Measurements from ENCODE around the gene SAMD14. TPM values are rescaled to one million over a fixed set of nuclear protein-coding genes. Genes with fewer than 3 reads are reported as not detected.
A peak's percentile ranks its signal among the peaks of the same experiment; 100 is the strongest.

The SAMD14 gene
- total and polyA plus RNA-seq, 2 donors (not counting 1 experiment from before 2014, with no cell fraction given) = 0.13 to 0.89 TPM

- Mint-ChIP-seq H3K27me3 (no peaks in the 10 kb centered on the region), H3K4me1 (peaks cover 21% of the 10 kb centered on the region), H3K4me3 (no peak overlapping the region), H3K9me3 (ENCODE audit: insufficient read depth) (no peaks in the 10 kb centered on the region), H3K27ac (no peak overlapping the region)
- ATAC-seq (ENCODE audit: low read depth) = no peak
- no peaks in the 10 kb centered on the region for H3K9me3 ChIP-seq (ENCODE audit: control extremely low read depth in 1 of 3, control insufficient read depth in 2 of 3, insufficient read depth in 1 of 3, low read length in 2 of 3)
- H3K36me3 ChIP-seq (replicated peaks in 1 of 2; ENCODE audit: control extremely low read depth in 1 of 2, control insufficient read depth in 1 of 2, extremely low read depth in 1 of 2, insufficient read depth in 2 of 2, low read length in 1 of 2) = no peaks in the 10 kb centered on the region
- 100% methylated on average over 3 of the region's 5 CpGs for whole genome bisulfite sequencing (ENCODE audit: insufficient coverage)
- H3K27ac ChIP-seq (ENCODE audit: low read length in 2 of 2) = no peak overlapping the region
- no peaks in the 10 kb centered on the region for H3K79me2 ChIP-seq (ENCODE audit: control insufficient read depth, insufficient read depth, low read length)
- H2AFZ ChIP-seq (ENCODE audit: insufficient read depth, low read depth, low read length, poor library complexity, severe bottlenecking) = no peak overlapping the region
- ChIA-PET POLR2A (no interaction called here), CTCF (interaction anchor here (3.3 kb wide), 1 partner anchor 12 kb away, joined by 13 read pairs; no protein-coding TSS in a partner anchor)
- no peak for DNase-seq
- H3K4me1 ChIP-seq (ENCODE audit: control insufficient read depth in 2 of 2, insufficient read depth in 2 of 2, low read length in 2 of 2) = peaks cover 7 to 22% of the 10 kb centered on the region in 2 donors
- no peaks in the 10 kb centered on the region for H4K20me1 ChIP-seq (ENCODE audit: control insufficient read depth, insufficient read depth, low read length, poor library complexity, severe bottlenecking)
- no peak overlapping the region for H3K4me3 ChIP-seq (ENCODE audit: control extremely low read depth in 1 of 5, extremely low read depth in 1 of 5, insufficient read depth in 1 of 5, low read depth in 2 of 5, low read length in 4 of 5)
- H3K4me2 ChIP-seq (replicated peaks; ENCODE audit: low read depth, low read length, poor library complexity, severe bottlenecking) = no peak overlapping the region
- TF ChIP-seq, protein P1, sequence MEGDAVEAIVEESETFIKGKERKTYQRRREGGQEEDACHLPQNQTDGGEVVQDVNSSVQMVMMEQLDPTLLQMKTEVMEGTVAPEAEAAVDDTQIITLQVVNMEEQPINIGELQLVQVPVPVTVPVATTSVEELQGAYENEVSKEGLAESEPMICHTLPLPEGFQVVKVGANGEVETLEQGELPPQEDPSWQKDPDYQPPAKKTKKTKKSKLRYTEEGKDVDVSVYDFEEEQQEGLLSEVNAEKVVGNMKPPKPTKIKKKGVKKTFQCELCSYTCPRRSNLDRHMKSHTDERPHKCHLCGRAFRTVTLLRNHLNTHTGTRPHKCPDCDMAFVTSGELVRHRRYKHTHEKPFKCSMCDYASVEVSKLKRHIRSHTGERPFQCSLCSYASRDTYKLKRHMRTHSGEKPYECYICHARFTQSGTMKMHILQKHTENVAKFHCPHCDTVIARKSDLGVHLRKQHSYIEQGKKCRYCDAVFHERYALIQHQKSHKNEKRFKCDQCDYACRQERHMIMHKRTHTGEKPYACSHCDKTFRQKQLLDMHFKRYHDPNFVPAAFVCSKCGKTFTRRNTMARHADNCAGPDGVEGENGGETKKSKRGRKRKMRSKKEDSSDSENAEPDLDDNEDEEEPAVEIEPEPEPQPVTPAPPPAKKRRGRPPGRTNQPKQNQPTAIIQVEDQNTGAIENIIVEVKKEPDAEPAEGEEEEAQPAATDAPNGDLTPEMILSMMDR (IDR thresholded peaks at IDR 0.05) = no peak
- TF ChIP-seq EZH2 (IDR thresholded peaks at IDR 0.05; ENCODE audit: borderline replicate concordance, insufficient read depth, low read depth, low read length, poor library complexity, severe bottlenecking) = no peak
- H3K9ac ChIP-seq (ENCODE audit: low read length) = no peak overlapping the region
- H3K27me3 ChIP-seq (replicated peaks in 1 of 4; ENCODE audit: control extremely low read depth in 1 of 4, control insufficient read depth in 3 of 4, insufficient read depth in 4 of 4, low read length in 3 of 4) = no peaks in the 10 kb centered on the region
- intact Hi-C loops (cut with micrococcal nuclease) = no loop called here
These were observed 48.2 kb downstream of the SAMD14 start for GRCh38 chr17:50081757-50082156.

DNA sequence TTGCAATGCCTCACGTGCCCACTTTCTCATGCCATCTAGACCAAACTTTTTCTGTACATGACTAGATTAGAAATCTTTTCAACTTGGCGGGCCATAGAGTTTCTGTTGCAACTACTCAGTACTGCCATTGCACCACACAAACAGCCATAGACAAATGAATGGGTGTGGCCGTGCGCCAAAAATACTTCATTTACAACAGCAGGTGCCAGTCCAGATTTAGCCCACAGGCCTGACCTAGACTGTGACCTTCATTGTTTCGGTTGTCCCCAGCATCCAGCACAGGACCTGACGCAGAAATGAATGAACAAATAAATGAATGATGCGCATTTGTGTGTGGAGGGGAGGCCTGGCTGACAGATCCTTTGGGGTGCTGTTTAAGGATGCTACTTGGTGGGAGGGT is 49.1 kb downstream of the SAMD14 start:
- H3K27me3 Mint-ChIP-seq = no peaks in the 10 kb centered on the region
- no peaks in the 10 kb centered on the region for H3K79me2 ChIP-seq (ENCODE audit: control insufficient read depth, insufficient read depth, low read length)
- peak overlapping the region; percentile 45 for H3K4me3 Mint-ChIP-seq
- H3K4me1 ChIP-seq (ENCODE audit: control insufficient read depth in 2 of 2, insufficient read depth in 2 of 2, low read length in 2 of 2) = peaks cover 7 to 22% of the 10 kb centered on the region in 2 donors
- ATAC-seq (ENCODE audit: low read depth) = peak; percentile 45
- H2AFZ ChIP-seq (ENCODE audit: insufficient read depth, low read depth, low read length, poor library complexity, severe bottlenecking) = no peak overlapping the region
- ChIA-PET POLR2A (interaction anchor here (0.8 kb wide), 1 partner anchor 49 kb away, joined by 4 read pairs; the partner anchor contains the start of gene SAMD14), CTCF (interaction anchor here (3.3 kb wide), 1 partner anchor 13 kb away, joined by 13 read pairs; no protein-coding TSS in a partner anchor)
- H3K4me1 Mint-ChIP-seq = peaks cover 21% of the 10 kb centered on the region
- no peaks in the 10 kb centered on the region for H3K36me3 ChIP-seq (replicated peaks in 1 of 2; ENCODE audit: control extremely low read depth in 1 of 2, control insufficient read depth in 1 of 2, extremely low read depth in 1 of 2, insufficient read depth in 2 of 2, low read length in 1 of 2)
- no peak for TF ChIP-seq EZH2 (IDR thresholded peaks at IDR 0.05; ENCODE audit: borderline replicate concordance, insufficient read depth, low read depth, low read length, poor library complexity, severe bottlenecking)
- TF ChIP-seq, protein P1 (IDR thresholded peaks at IDR 0.05) = no peak
- no peak overlapping the region for H3K4me2 ChIP-seq (replicated peaks; ENCODE audit: low read depth, low read length, poor library complexity, severe bottlenecking)
- no peak for DNase-seq
- intact Hi-C loops (cut with micrococcal nuclease) = no loop called here
- WGBS (ENCODE audit: insufficient coverage) = 79% methylated on average over 6 of the region's 7 CpGs
- no peak overlapping the region for H3K9ac ChIP-seq (ENCODE audit: low read length)
- peak overlapping the region in 1 of 2 donors; percentile 44 for H3K27ac ChIP-seq (ENCODE audit: low read length in 2 of 2)
- H4K20me1 ChIP-seq (ENCODE audit: control insufficient read depth, insufficient read depth, low read length, poor library complexity, severe bottlenecking) = no peaks in the 10 kb centered on the region
- H3K4me3 ChIP-seq (ENCODE audit: control extremely low read depth in 1 of 5, extremely low read depth in 1 of 5, insufficient read depth in 1 of 5, low read depth in 2 of 5, low read length in 4 of 5) = no peak overlapping the region
- H3K27me3 ChIP-seq (replicated peaks in 1 of 4; ENCODE audit: control extremely low read depth in 1 of 4, control insufficient read depth in 3 of 4, insufficient read depth in 4 of 4, low read length in 3 of 4) = no peaks in the 10 kb centered on the region
- no peaks in the 10 kb centered on the region for H3K9me3 Mint-ChIP-seq (ENCODE audit: insufficient read depth)
- H3K27ac Mint-ChIP-seq = peak overlapping the region; percentile 80
- H3K9me3 ChIP-seq (ENCODE audit: control extremely low read depth in 1 of 3, control insufficient read depth in 2 of 3, insufficient read depth in 1 of 3, low read length in 2 of 3) = no peaks in the 10 kb centered on the region
